Hepatocyte (in vitro differentiated cells): ENCODE measurements around the gene RBM18.

Experiments
- EZH2 ChIP-seq: fragments of 200-600 bp; sonication (generic); IDR thresholded peaks from 2 replicates; pipeline ENCODE4 v1.6.1; 2016; ENCODE audit warnings: antibody characterized with exemption, mild to moderate bottlenecking, borderline replicate concordance
- EZH2phosphoT487 ChIP-seq: fragments of 200-600 bp; sonication (generic); IDR thresholded peaks from one replicate; pipeline ENCODE4 v1.6.1; 2018; ENCODE audit warnings: antibody characterized with exemption, mild to moderate bottlenecking, low read depth, moderate library complexity; ENCODE audit not compliant: unreplicated experiment, severe bottlenecking
- TF ChIP-seq, protein P1 (sequence below): fragments of 200-600 bp; sonication (generic); IDR thresholded peaks from 2 replicates; pipeline ENCODE4 v1.5.1; 2016; ENCODE audit warnings: antibody characterized with exemption, mild to moderate bottlenecking; ENCODE audit not compliant: poor library complexity

- TF ChIP-seq, protein P1, sequence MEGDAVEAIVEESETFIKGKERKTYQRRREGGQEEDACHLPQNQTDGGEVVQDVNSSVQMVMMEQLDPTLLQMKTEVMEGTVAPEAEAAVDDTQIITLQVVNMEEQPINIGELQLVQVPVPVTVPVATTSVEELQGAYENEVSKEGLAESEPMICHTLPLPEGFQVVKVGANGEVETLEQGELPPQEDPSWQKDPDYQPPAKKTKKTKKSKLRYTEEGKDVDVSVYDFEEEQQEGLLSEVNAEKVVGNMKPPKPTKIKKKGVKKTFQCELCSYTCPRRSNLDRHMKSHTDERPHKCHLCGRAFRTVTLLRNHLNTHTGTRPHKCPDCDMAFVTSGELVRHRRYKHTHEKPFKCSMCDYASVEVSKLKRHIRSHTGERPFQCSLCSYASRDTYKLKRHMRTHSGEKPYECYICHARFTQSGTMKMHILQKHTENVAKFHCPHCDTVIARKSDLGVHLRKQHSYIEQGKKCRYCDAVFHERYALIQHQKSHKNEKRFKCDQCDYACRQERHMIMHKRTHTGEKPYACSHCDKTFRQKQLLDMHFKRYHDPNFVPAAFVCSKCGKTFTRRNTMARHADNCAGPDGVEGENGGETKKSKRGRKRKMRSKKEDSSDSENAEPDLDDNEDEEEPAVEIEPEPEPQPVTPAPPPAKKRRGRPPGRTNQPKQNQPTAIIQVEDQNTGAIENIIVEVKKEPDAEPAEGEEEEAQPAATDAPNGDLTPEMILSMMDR = no peak
- TF ChIP-seq EZH2phosphoT487 = no peak
- no peak for TF ChIP-seq EZH2
Observed at GRCh38 chr9:122248448-122248865, 16.2 kb downstream of the RBM18 start.
